Activated naive CD4-positive, alpha-beta T cell treated with anti-CD3 and anti-CD28 coated beads, Interleukin-2, amount 10 ng/mL, durations not matched to agents 7 days and 5 days (primary cell): Measurements from ENCODE around the gene GCN1.
"Not testable (repeated sequence)": the region's sequence is repeated elsewhere in the genome, so short reads cannot be mapped to it uniquely, and the experiment has no call there.

Experiments
- CTCF ChIA-PET: fragments of 350-600 bp; sonication (Branson Sonifier 250); formaldehyde crosslinking; loops from one replicate; lab custom pipeline; 2021; ENCODE audit warnings: antibody characterized with exemption; lab: Charles Lee
- DNase-seq: peaks from one replicate; pipeline ENCODE4 v3.0.0-alpha.2; 2020
- H3K27ac Mint-ChIP-seq: one replicate; pipeline ENCODE4 v1.8.0; 2021; ENCODE audit warnings: mild to moderate bottlenecking, moderate library complexity, mixed read lengths
- H3K27me3 Mint-ChIP-seq: one replicate; pipeline ENCODE4 v1.8.0; 2021; ENCODE audit warnings: mild to moderate bottlenecking, mixed read lengths
- H3K36me3 Mint-ChIP-seq: one replicate; pipeline ENCODE4 v1.8.0; 2021; ENCODE audit warnings: mixed read lengths
- H3K4me1 Mint-ChIP-seq: one replicate; pipeline ENCODE4 v1.8.0; 2021; ENCODE audit warnings: mixed read lengths
- H3K4me3 Mint-ChIP-seq: one replicate; pipeline ENCODE4 v1.8.0; 2021; ENCODE audit warnings: mild to moderate bottlenecking, moderate library complexity, mixed read lengths
- H3K9me3 Mint-ChIP-seq: one replicate; pipeline ENCODE4 v1.8.0; 2021; ENCODE audit warnings: mixed read lengths

GCN1 gene

DNA sequence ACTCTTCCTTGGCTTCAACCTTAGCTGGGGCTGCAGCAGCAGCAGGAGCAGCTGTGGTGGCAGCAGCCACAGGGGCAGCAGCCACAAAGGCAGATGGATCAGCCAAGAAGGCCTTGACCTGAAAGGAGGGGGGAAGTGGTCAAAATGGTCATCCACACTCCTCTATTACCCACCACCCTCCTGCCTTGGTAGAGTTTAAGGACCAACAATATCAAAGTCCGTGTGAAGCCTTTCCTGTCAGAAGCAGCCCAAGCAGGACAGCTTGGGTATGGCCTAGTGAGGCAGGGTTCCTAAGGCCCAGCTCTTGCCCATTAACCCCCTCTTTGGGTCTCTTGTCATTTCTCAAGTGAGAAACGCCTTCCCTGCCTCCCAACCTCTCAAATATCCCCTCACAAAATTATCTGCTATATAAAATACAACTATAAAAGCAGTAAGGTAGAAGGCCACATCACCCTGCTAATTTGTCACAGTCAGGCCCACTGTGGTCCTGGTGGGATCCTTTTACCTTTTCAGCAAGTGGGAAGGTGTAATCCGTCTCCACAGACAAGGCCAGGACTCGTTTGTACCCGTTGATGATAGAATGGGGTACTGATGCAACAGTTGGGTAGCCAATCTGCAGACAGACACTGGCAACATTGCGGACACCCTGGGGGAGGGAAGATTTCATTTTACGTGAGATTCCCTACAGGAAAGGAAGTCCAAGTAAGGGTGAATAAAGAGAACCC, 2.5 kb upstream of the GCN1 start:
- Mint-ChIP-seq H3K36me3 (peaks cover 49% of the 10 kb centered on the region), H3K4me3 (peak overlapping the region; percentile 31), H3K27ac (peak overlapping the region; percentile 37), H3K4me1 (peaks cover 62% of the 10 kb centered on the region)
- not testable (repeated sequence) for H3K27me3 Mint-ChIP-seq, DNase-seq, H3K9me3 Mint-ChIP-seq
- CTCF ChIA-PET = interaction anchor here (1.8 kb wide), 1 partner anchor 31 kb away, joined by 7 read pairs; no protein-coding TSS in a partner anchor

- Mint-ChIP-seq H3K27ac (no peak overlapping the region), H3K4me3 (no peak overlapping the region), H3K4me1 (peaks cover 66% of the 10 kb centered on the region), H3K27me3 (no peaks in the 10 kb centered on the region), H3K9me3 (no peaks in the 10 kb centered on the region), H3K36me3 (peaks cover 49% of the 10 kb centered on the region)
- CTCF ChIA-PET = interaction anchor here (0.9 to 1.8 kb wide), 2 partner anchors 32 to 69 kb away, joined by 6 to 7 read pairs; partner anchors contain the start of gene PXN
- no peak for DNase-seq
Measured at GRCh38 chr12:120196363-120196762, 1.8 kb upstream of the GCN1 start.

- H3K36me3 Mint-ChIP-seq = peaks cover 36% of the 10 kb centered on the region
- DNase-seq = no peak
- H3K27me3 Mint-ChIP-seq = no peaks in the 10 kb centered on the region
- H3K4me3 Mint-ChIP-seq = peak overlapping the region; percentile 82
- CTCF ChIA-PET = no interaction called here
- no peaks in the 10 kb centered on the region for H3K9me3 Mint-ChIP-seq
- H3K4me1 Mint-ChIP-seq = peaks cover 59% of the 10 kb centered on the region
- H3K27ac Mint-ChIP-seq = peak overlapping the region; percentile 86
Measured at GRCh38 chr12:120194226-120194533, 335 bp downstream of the GCN1 start.

DNA sequence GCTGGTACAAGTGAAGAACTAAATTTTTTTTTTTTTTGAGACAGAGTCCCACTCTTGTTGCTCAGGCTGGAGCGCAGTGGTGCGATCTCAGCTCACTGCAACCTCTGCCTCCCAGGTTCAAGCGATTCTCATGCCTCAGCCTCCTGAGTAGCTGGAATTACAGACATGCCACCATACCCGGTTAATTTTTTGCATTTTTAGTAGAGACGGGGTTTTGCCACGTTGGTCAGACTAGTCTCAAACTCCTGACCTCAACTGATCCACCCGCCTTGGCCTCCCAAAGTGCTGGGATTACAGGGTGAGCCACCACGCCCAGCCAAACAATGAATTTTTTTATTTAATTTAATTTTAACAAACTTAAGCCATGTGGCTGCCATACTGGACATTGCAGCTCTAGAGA, 1.2 kb downstream of the GCN1 start:
- Mint-ChIP-seq H3K4me3 (peak overlapping the region; percentile 82), H3K4me1 (peaks cover 50% of the 10 kb centered on the region), H3K27ac (peak overlapping the region; percentile 86), H3K36me3 (peaks cover 32% of the 10 kb centered on the region)
- CTCF ChIA-PET, H3K27me3 Mint-ChIP-seq, H3K9me3 Mint-ChIP-seq, DNase-seq: not testable (repeated sequence)

GRCh38 chr12:120190985-120191480, 3.5 kb downstream of the GCN1 start:
- Mint-ChIP-seq H3K36me3 (peaks cover 34% of the 10 kb centered on the region), H3K4me1 (peaks cover 33% of the 10 kb centered on the region), H3K27ac (no peak overlapping the region), H3K27me3 (no peaks in the 10 kb centered on the region), H3K9me3 (no peaks in the 10 kb centered on the region), H3K4me3 (no peak overlapping the region)
- no peak for DNase-seq
- CTCF ChIA-PET = interaction anchor here (1.4 to 1.7 kb wide), 2 partner anchors 10 to 71 kb away, joined by 5 to 6 read pairs; partner anchors contain the start of gene RPLP0

DNA sequence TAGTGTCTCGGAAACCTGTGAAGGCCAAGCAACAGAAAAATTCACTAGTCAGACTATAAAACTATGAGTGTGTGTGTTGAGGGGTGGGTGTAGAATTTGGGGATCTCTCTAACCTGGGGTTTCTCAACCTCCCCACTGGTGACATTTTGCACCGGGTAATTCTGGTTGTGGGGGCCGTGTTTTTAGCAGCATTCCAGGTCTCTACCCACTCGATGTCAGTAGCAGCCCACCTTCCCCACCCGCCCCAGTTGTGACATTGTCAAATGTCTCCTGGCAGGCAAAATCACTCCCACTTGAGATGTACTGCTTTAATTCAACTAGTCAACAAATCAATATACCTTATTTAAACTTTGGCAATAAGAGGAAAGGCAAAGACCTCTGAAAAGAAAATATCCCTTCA, 4.1 kb downstream of the GCN1 start:
- Mint-ChIP-seq H3K9me3 (no peaks in the 10 kb centered on the region), H3K4me3 (no peak overlapping the region), H3K27ac (no peak overlapping the region), H3K4me1 (peaks cover 27% of the 10 kb centered on the region), H3K27me3 (no peaks in the 10 kb centered on the region), H3K36me3 (peaks cover 34% of the 10 kb centered on the region)
- DNase-seq = no peak
- CTCF ChIA-PET = interaction anchor here (1.4 to 1.7 kb wide), 2 partner anchors 11 to 70 kb away, joined by 5 to 6 read pairs; partner anchors contain the start of gene RPLP0

DNA sequence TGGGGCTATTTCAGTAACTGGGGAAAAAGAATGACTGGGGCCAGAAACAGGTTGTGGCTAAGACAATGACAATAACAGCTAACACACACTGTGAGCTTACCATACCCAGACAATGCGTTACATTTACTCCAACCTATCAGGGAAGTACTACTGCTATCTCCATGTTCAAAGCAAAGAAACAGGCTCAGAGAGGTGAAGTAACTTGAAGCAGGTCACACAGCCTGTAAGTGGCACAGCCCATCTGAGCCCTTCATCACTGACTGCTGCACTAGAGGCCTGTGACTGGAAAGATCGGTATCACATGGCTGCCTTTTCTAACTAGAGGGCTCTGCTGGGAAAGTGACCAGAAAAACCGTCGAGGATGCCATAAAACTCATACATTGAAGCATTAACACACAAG, 7.9 kb downstream of the GCN1 start:
- Mint-ChIP-seq H3K9me3 (no peaks in the 10 kb centered on the region), H3K4me1 (peaks cover 4% of the 10 kb centered on the region), H3K27me3 (no peaks in the 10 kb centered on the region), H3K36me3 (peaks cover 50% of the 10 kb centered on the region), H3K27ac (no peak overlapping the region), H3K4me3 (no peak overlapping the region)
- CTCF ChIA-PET = no interaction called here
- no peak for DNase-seq

DNA sequence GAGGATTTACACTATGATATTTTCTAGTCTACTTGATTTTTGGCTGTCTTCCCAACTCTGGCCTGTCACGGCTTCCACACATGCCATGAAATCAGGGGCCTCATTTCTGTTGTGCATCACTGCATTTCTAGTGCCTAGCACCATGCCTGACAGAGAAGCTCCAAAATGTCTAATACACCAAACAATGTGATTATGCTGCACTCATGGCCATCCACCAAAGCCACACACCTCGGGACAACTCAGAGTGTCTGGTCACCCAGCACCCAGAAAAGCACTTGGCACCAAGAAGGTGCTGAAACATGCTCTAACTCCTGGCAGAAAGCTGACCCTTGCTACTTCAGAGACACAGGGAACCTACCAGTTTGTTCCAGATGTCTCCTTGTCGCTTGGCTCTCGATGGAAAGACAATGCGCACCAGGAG, 11.3 kb downstream of the GCN1 start:
- Mint-ChIP-seq H3K9me3 (no peaks in the 10 kb centered on the region), H3K27me3 (no peaks in the 10 kb centered on the region), H3K4me1 (no peaks in the 10 kb centered on the region), H3K4me3 (no peak overlapping the region), H3K27ac (no peak overlapping the region), H3K36me3 (peaks cover 55% of the 10 kb centered on the region)
- DNase-seq = no peak
- CTCF ChIA-PET = no interaction called here

GRCh38 chr12:120181991-120182631, 12.4 kb downstream of the GCN1 start:
- Mint-ChIP-seq H3K4me3 (no peak overlapping the region), H3K9me3 (no peaks in the 10 kb centered on the region), H3K4me1 (no peaks in the 10 kb centered on the region), H3K27ac (no peak overlapping the region), H3K36me3 (peaks cover 61% of the 10 kb centered on the region), H3K27me3 (no peaks in the 10 kb centered on the region)
- DNase-seq = no peak
- CTCF ChIA-PET = no interaction called here

- no peak for DNase-seq
- H3K27me3 Mint-ChIP-seq = no peaks in the 10 kb centered on the region
- H3K36me3 Mint-ChIP-seq = peaks cover 60% of the 10 kb centered on the region
- CTCF ChIA-PET = no interaction called here
- H3K27ac Mint-ChIP-seq = no peak overlapping the region
- H3K4me1 Mint-ChIP-seq = no peaks in the 10 kb centered on the region
- no peak overlapping the region for H3K4me3 Mint-ChIP-seq
- H3K9me3 Mint-ChIP-seq = no peaks in the 10 kb centered on the region
Measured at GRCh38 chr12:120180975-120181374, 13.5 kb downstream of the GCN1 start.

GRCh38 chr12:120175537-120175936, 19.0 kb downstream of the GCN1 start:
- no peaks in the 10 kb centered on the region for H3K9me3 Mint-ChIP-seq
- H3K4me1 Mint-ChIP-seq = no peaks in the 10 kb centered on the region
- H3K4me3 Mint-ChIP-seq = no peak overlapping the region
- DNase-seq = no peak
- peaks cover 61% of the 10 kb centered on the region for H3K36me3 Mint-ChIP-seq
- CTCF ChIA-PET = interaction anchor here (1.3 kb wide), 1 partner anchor 26 kb away, joined by 3 read pairs; the partner anchor contains the start of gene RPLP0
- H3K27ac Mint-ChIP-seq = no peak overlapping the region
- no peaks in the 10 kb centered on the region for H3K27me3 Mint-ChIP-seq

DNA sequence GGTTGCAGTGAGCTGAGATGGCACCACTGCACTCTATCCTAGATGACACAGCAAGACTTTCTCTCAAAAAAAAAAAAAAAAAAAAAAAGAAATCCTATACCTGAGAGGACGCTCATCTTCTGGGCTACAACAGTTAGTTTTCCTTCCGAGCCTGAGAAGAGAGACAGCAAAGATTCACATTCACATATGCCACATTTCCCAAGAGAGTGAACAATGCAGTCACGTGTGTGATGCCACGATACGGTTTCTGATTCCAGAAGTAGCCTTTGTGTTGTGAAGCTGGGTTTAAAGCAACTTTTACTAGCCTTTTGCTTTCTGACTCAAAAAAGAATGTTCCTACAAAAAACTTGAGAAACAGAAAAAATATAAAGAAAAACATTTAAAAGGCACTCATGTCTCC, 19.5 kb downstream of the GCN1 start:
- no peak for DNase-seq
- Mint-ChIP-seq H3K27me3 (no peaks in the 10 kb centered on the region), H3K9me3 (no peaks in the 10 kb centered on the region), H3K4me1 (no peaks in the 10 kb centered on the region), H3K27ac (no peak overlapping the region), H3K4me3 (no peak overlapping the region), H3K36me3 (peaks cover 63% of the 10 kb centered on the region)
- CTCF ChIA-PET = no interaction called here

GRCh38 chr12:120172053-120172452, 22.5 kb downstream of the GCN1 start:
- Mint-ChIP-seq H3K27ac (no peak overlapping the region), H3K36me3 (peaks cover 49% of the 10 kb centered on the region)
- CTCF ChIA-PET = interaction anchor here (0.8 kb wide), 1 partner anchor 39 kb away, joined by 3 read pairs; no protein-coding TSS in a partner anchor

DNA sequence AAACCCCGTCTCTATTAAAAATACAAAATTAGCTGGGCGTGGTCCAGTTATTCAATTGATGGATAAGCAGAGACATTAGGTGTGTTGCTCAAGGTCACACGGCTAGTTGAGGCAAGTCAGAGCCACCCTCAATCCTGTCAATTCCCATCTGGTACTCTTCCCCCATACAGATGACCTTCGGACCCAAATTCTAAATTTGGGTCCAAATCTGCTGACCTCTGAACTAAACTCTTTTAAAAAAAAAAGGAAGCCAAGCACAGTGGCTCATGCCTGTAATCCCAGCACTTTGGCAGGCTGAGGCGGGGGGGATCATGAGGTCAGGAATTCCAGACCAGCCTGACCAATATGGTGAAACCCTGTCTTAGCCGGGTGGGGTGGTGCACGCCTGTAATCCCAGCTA, 23.9 kb downstream of the GCN1 start:
- CTCF ChIA-PET = no interaction called here
- H3K9me3 Mint-ChIP-seq = no peaks in the 10 kb centered on the region
- no peak for DNase-seq
- no peak overlapping the region for H3K27ac Mint-ChIP-seq
- H3K27me3 Mint-ChIP-seq = no peaks in the 10 kb centered on the region
- H3K36me3 Mint-ChIP-seq = peaks cover 39% of the 10 kb centered on the region
- H3K4me3 Mint-ChIP-seq = no peak overlapping the region
- no peaks in the 10 kb centered on the region for H3K4me1 Mint-ChIP-seq

More at GRCh38 chr12:120172053-120172452, 22.5 kb downstream of the GCN1 start:
- no peaks in the 10 kb centered on the region for H3K4me1 Mint-ChIP-seq
- DNase-seq = no peak
- H3K9me3 Mint-ChIP-seq = no peaks in the 10 kb centered on the region
- H3K27me3 Mint-ChIP-seq = no peaks in the 10 kb centered on the region
- H3K4me3 Mint-ChIP-seq = no peak overlapping the region
